KG1 (cell line): Measurements from ENCODE around the gene MAGI3.
"Not testable (repeated sequence)": the region's sequence is repeated elsewhere in the genome, so short reads cannot be mapped to it uniquely, and the experiment has no call there.

ENCODE experiments used
- DNase-seq: peaks from one replicate; lab custom pipeline; 2025; lab: John Stamatoyannopoulos, UW

Gene MAGI3

GRCh38 chr1:113581323-113581722, 191.0 kb downstream of the MAGI3 start:
- no peak for DNase-seq

- DNase-seq, result no peak
These were observed 191.8 kb downstream of the MAGI3 start for GRCh38 chr1:113582084-113582483.

- no peak for DNase-seq
These were observed 197.2 kb downstream of the MAGI3 start for GRCh38 chr1:113587475-113587874.

GRCh38 chr1:113592230-113592629, 201.9 kb downstream of the MAGI3 start:
- DNase-seq, result no peak

- DNase-seq, result no peak
These were observed 203.4 kb downstream of the MAGI3 start for GRCh38 chr1:113593550-113594297.

- DNase-seq, result not testable (repeated sequence)
These were observed 214.2 kb downstream of the MAGI3 start for GRCh38 chr1:113604466-113604865.

GRCh38 chr1:113605146-113605545, 214.8 kb downstream of the MAGI3 start:
- DNase-seq, result no peak

- DNase-seq, result no peak
These were observed 218.1 kb downstream of the MAGI3 start for GRCh38 chr1:113608399-113608798.

- DNase-seq, result no peak
These were observed 220.1 kb downstream of the MAGI3 start for GRCh38 chr1:113610372-113610771.

GRCh38 chr1:113615425-113615824, 225.1 kb downstream of the MAGI3 start:
- DNase-seq, result no peak

GRCh38 chr1:113616156-113616555, 225.8 kb downstream of the MAGI3 start:
- no peak for DNase-seq

GRCh38 chr1:113617438-113618141, 227.3 kb downstream of the MAGI3 start:
- DNase-seq, result no peak

- no peak for DNase-seq
These were observed 238.7 kb downstream of the MAGI3 start for GRCh38 chr1:113628997-113629396.

- no peak for DNase-seq
These were observed 240.3 kb downstream of the MAGI3 start for GRCh38 chr1:113630340-113631327.

- no peak for DNase-seq
These were observed 251.1 kb downstream of the MAGI3 start for GRCh38 chr1:113641396-113641795.

GRCh38 chr1:113647164-113647563, 256.8 kb downstream of the MAGI3 start:
- no peak for DNase-seq

- no peak for DNase-seq
These were observed 258.2 kb downstream of the MAGI3 start for GRCh38 chr1:113648478-113648877.

GRCh38 chr1:113652771-113653170, 262.5 kb downstream of the MAGI3 start:
- no peak for DNase-seq

GRCh38 chr1:113653741-113654140, 263.4 kb downstream of the MAGI3 start:
- DNase-seq, result no peak

- DNase-seq, result no peak
These were observed 264.6 kb downstream of the MAGI3 start for GRCh38 chr1:113654883-113655282.

- DNase-seq, result no peak
These were observed 266.8 kb downstream of the MAGI3 start for GRCh38 chr1:113657126-113657525.

- no peak for DNase-seq
These were observed 267.3 kb downstream of the MAGI3 start for GRCh38 chr1:113657556-113658063.
